GM18858 (cell line): ENCODE measurements around the gene BAHCC1.

Experiments
- ATAC-seq: cut with Tn5 transposase; IDR thresholded peaks from one replicate; pipeline ENCODE4 v1.9.1; 2021; ENCODE audit not compliant: unreplicated experiment

BAHCC1 gene

DNA sequence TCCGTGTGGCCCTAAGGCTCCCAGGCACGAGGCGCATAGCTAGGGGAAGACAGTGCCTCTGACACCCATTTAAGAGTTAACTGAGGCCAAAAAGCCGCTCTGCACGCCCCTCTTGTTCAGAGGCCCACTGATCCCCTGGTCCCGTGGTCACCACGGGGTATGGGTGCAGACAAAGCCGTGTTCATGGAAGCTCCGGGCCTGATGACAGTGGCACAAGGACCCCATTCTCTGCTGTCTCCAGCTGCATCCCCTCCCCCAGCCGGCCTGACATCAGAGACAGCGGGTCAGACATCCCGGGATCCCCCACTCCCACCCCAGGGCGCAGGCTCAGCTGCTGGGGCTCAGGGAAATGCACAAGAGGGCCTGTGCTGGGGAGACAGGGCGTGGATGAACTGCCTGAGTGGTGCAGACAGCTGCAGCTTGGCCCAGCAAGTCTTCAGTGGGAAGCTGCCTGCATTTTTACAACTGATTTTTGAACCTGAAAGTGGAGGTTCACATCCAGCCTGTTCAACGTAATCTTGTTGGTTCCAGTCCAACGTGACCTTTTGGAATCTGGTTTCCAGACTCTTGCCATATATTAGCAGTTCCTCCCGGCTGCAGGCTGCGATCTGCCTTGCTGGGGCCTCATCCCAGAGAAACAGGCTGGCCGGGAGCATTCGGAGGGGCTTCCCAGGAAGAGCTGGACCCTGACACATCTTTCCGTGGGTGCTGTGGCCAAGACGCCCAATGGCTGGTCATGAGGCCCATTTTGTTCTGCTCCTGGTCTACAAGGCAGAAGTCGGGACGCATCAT, 9.7 kb upstream of the BAHCC1 start:
- ATAC-seq = no peak

DNA sequence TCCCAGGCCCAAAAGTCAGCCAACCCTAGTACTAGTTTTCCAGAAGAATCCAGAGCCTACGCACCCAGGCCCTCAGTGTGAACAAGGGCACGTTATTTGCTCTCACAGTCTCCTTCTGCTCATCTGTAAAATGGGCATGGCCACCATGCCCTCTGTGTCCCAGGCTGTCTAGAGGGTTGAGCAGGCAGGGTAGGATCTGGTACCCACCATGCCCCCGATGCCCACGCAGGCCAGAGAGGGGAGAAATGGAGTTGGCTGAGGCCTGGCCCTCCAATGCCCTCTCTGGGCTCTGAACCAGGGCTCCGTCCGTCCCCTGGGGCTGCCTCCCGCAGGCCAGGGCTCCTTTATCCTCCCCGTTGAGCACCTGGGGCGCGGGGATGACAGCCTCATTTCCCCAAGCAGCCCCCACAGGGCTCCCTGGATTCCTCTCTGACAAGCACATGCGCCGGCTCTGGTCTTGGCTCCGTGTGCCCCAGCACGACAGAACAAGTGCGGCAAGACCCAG, 9.1 kb upstream of the BAHCC1 start:
- ATAC-seq = no peak

DNA sequence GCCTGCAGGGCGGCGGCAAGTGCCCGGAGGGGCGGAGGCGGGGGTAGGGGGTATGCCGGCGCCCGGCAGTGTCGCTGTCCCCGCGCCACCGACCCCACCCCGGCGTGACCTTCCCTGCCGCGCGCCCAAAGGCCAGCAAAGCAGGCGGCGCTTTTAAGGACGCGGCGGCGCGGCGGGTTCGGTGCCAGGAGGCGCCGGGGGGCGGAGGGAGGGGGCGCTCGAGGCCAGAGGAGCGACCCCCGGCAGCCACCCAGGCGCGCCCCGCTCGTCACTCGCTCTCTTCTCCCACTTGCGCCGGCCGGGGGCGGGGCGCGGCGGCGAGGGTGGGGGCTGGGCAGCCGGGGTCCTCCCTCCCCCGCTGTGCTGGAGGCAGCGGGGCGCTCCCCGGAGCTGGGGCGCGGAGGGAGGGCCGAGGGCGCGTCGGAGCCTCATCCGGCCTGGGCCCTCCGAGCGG, 8.6 kb upstream of the BAHCC1 start:
- no peak for ATAC-seq

DNA sequence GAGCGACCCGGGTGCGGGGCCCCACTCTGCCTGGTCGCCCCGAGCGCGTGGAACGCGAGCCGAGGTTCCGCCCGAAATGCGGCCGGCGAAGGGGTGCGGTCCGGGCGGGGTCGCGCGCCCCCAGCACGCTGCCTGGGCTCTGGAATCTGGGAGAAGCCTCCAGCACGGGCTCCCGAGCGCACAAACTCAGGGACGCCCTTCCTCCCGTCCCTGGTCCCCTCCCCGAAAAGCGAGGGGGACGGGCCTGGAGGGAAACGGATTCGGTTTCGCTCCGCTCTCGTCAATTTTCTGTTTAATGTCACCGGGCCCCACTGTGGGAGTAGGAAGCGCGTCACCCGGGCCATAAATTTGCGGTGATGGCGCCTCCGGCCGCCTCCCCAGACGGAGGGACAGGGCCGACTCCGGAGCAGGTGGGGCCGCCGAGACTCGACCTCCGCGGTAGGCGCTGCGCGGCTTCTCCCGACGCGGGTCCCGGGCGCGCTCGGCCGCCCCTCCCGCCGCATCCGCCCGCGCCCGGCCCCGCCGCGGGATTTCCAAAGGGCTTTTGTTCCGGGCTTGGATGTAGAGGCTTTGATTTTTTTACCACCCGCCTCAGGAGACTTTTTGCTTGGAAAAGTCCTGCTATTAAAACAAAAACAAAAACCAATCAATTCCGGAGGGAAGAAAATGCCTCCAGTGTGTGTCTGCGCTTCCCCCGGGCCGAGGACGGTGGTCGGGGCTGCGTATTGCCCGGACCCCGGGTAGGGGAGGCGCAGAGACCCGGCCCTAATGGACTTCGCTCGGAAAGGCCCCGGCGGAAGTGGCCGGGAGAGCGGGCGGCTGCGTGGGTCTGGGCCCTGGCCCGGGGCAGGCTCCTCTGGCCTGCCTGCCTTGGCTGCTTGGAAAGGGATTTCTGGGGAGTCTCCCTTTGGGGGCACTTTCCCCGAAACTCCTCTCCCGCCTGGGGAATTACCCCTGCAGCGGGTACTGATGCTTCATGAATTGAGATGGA, 7.9 kb upstream of the BAHCC1 start:
- ATAC-seq = no peak

DNA sequence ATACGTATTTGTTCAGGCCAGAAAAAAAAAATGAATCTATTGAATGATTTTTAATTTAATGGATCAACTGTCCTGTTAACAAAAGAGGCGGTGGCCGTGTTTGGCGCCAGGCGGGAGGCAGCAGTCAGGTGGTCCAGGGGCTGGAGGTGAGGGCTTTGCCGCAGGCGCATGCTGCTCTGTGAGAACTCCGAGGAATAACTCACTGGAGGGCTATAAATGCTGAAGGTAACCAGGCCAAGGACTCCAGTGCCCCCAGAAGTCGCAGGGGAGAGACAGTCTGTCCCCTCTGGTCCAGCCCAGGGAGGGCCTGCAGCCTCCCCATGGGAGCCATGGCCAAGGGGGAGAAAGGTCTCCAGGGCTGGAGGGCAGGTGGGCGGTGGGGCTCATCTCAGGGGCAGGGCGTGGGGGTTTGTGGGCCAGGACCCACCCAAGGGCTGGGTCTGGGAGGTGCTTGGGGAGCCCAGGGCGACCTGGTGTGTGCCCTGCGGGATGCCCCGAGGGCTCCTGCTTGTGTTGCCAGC, 7.1 kb upstream of the BAHCC1 start:
- no peak for ATAC-seq

DNA sequence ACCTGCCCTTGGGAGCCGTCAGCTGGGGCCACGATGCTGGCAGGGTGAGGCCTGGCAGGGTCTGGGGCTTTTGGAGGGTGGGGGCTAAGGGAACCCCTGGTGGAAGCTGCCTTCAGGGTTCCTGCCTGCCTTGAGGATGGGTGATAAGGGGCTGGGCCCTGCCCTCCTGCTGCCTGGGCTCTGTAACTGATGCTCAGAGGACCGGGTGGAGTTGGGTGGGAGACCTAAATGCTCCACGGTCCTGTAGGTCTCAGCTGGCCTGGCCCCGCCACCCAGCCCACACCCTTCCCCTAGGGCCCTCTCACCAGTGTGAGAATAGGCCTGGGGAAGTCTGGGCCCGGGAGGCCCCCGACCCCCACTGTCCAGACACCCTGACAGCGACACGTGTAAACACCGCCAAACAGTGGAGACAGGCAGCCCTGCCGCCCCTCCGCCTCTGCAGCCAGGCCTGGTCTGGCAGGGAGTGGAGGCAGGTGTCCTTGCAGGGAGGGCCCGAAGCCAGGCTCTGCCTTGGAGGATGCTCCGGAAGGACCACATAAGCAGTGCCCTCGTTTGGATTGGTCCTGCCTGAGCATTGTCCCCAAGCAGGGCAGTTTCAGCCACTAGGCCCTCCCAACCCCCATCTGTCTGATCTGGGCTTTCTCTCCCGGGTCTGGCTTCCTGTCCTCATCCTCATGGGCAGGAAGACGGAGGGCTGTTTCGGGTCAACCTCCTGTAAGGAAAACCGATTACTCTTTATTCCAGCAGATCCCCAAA, 6.5 kb upstream of the BAHCC1 start:
- no peak for ATAC-seq

DNA sequence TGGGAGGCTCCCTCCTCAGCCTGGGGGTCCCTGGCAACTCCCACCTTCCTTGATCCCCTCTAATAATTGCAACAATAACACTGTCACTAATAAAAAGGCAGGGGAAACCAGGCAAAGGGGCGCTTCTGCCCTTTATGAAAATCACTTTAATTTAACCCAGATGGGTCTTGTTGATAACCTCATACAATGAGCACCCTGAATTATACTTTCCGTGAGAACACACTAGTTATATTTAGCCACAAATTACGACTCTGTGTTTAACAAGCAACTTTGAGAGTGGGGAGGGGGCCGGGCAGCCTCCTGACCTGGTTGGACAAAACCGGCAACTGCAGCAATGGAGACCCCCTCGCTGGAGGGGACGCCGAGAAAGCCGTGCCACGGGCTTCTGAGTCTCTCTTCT, 5.7 kb upstream of the BAHCC1 start:
- ATAC-seq = no peak

DNA sequence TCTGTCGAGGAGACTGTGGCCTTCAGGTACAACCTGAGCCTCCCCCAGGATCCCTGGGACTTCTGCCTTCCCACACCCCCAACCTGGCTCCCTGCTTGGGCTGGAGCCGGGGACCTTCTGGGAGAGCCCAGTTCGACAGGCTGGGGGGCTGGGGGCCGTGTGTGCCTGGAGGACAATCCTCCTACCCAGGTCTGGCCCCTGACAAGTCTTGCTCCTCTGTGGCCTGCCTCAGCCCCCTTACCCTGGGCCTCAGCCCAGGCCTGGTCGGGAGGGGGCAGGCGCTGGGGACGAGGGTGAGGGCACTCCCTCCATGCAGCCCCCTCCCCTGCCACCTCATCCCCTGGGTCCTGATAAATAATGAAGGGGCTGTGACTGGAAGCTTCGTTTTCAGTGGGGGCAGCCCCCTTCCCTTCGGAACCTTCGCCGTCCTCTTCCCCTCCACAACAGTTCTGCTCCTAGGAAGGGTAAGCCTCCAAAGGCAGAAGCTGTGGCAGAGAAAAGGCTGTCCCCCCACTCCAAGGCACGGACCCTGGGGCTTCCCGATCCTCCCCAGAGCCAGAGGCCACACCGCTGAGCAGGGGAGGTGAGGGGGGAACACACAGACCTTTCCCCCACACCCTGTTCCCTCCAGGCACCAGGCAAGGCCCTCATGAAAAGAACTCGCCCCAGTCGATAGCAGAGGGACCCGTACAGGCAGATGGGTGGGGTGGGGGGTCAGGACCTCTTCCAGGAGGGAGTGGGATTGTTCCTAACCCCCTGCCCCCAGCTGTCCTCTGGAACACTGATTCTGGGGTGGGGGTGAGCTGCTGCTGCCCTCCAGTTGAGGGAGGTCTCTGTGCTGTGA, 5.0 kb upstream of the BAHCC1 start:
- no peak for ATAC-seq

DNA sequence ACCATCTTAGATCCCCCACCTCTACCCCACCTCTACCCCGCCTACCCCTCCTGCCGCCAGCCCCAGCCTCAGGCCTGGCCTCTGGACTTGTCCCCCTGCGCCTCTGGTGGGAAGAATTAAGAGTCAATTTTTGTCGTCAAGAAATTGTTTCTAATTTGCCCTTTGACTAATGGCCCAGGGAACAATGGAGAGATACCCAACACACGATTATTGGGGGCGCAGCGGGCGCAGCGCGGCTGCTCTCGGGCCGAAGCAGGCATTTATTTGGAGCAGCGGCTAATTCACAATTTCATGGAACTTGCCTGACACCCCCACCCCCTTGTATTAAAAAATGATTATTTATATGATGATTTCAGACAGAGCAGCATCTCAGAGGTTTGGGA, 4.4 kb upstream of the BAHCC1 start:
- no peak for ATAC-seq

DNA sequence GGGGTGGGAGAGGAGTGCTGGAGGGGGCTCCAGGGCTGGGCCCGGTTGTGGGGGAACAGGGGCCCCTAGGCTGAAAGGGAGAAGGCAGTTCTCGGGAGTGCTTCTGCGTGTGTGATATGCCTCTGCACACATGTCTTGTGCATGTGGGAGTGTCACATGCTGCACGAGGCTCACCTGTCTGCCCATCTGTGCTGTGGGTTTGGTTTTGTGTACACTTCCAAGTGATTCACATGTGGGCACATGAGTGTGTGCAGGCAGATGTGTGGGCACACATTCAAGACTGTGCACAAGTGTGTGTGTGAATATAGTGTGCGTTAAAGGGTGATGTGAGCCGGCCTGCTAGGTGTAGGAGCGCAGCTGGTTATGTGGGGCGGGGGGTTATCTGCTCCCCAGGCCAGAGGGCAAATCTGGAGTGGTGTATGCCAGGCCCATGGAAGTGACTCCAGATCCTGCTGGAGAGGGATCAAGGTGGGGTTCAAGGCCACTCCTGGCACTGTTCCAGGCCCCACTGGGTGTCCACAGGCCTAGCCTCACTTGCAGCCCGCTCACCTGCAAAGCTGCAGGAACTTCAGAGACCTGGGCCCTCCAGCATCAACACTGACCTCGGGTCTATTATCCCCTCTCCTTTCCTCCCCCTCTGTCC, 3.8 kb upstream of the BAHCC1 start:
- no peak for ATAC-seq

DNA sequence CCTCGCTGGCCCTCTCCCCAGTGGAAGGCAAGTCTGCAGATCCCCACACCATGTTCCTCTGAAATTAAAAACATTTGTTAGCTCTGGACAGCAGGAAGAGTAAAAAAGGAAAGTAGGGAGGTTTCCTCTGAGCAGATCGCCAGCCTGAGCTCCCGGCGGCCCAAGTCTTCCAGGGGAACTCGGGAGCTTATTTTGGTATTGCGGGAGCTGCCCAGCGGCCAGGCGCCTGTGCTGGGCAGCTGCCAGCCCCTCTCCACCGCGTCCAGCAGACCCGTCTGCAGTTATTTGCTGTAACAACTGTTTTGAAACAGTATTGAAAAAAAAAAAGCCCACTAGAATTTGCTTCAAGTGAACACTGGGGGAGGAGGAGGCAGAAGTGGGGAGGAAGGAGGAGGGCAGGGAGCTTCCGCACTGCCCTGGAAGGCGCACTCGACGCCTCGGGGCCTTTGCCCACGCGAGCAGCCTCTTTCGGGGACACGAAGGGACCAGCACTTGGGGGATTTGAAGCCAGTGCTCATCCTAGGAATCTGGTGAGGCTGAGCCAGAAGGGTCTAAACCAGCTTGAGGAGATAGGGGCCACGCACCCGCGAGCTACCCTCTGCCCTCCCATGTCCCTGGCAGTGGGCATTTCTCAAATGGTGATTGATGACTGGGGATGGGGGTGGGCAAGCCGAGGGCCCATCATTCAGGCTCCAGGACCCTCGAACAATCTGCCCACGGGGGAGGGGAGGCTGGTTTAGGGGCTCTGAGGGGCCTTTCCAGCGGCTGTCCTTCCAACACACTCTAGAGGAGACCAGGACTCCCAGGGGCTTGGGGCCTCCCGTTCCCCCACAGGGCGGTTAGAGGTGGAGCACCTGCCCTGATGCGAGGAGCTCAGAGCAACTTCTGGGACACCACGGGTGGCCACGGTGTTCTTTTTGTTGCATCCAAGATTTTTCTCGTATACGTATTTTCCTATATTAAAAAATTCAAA, 3.0 kb upstream of the BAHCC1 start:
- ATAC-seq = no peak

DNA sequence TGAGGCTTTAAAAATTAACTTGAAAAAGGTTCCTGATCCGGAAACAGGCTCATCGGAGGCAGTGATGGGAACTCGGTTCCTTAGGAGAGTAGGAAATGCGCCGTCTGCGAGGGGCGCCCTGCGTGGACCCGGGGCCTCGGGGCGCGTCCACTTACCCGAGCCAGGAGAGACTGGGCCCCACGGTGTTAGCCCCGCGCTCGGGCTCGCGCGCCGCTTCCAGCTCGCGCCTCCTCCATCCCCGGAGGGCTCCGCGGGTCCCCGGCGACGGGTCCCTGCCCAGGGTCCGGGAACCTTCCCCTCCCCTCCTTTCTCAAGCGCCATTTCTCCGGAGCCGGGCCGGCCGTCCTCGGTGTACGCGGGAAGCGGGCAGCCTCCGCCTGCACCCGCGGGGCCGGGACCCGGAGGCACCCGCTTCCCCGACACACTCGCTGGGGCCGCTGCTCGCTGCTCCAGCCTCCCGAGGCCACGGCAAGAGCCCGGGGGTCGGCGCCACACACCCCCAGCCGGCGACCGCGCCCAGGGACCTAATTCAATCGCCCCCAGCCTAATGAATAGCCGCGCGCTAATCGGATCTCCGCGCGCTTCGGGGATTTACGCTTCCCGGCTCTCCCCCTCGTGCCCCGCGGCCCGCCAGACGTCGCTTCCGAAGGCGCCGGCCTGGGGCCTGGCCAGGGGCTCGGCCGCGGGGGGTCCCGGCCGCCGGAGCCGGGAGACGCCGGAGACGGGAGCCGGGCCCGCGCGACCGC, 2.2 kb upstream of the BAHCC1 start:
- ATAC-seq = no peak

DNA sequence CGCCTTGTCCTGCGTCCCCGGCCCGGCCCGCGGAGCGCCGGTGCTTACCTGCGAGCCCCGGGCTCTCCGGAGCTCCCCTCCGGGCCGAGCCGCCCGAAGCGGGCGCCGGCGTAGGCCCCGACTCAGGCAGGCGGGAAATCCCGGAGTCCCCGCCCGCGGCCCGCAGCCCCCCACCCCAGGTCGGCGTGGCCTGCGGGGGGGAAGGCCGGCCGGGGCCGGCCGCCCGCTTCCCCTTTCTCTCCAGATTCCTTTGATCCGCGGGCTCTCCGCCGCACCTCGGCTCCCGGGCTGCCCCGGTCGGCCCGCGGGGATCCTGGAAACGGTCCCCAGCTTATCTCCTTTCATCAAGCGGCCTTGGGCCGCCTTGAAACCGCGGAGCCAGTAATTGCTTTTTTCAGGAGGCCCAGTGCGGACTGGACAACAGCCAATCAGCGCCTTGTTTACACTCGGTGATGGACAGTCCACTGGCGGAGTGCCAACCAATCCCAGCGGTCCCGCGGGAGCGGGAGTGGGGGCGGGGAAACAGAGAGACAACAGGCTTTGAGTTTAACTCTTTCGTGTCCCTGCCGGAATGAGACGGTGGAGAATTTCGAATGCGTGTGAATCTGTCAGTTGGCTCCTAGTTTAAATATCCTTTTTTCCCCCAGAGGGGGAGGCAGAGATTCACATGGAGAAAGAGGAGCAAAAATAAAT, 1.4 kb upstream of the BAHCC1 start:
- no peak for ATAC-seq

DNA sequence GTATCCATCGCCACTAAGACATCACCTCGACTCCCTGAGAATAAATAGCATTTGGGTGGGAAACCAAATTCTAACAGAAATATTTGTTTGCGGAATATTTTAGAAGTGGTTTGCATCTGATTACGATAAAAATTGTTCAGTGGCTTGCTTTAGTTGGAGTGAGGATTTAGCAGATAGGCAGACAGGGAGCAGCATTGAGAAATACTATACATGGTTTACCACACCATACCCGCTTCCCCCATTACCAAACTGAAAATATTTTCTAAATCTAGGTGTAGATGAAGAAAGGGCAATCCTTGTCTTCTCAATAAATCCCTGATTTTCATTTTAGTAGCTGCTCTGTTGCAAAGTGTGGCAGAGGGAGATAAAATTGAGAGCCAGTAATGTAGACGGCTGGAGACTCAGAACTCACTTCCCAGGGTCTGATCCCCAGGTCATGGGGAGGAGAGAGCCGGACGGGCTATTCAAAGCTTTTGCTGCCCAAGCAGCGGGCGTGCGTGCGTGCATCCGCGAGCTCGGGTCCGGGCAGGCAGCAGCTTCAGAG, 808 bp upstream of the BAHCC1 start:
- no peak for ATAC-seq

DNA sequence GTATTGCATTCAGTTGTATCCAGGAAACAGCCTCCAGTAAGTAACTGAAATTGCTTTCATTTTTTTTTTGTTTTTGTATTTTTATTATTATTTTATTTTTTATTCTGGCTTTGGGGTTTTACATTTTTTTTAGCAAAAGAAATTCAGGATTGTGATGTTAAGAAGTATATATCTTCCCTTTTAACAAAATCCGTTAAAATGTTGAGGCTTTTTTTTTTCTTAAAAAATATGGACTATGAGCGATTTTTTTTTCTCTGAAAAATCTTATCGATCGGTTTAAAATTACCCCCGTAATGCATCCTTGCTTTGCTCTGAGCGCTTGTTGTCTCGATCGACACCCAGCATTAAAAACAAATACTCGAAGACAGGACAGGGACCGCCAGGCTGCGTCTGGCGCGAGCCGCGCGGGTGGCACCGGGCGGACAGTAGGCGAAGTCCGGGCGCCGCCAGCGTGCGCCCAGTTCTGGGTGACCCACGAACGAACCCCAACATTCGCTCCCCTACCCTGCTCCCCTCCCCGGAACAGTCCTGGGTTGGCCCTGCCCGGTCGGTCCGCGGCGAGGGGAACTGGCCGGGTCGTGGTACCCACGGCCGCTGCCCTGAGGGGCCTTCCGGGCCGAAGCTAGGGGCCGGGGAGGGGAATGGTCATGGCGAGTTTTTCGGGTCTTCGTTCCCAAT, 482 bp downstream of the BAHCC1 start:
- no peak for ATAC-seq

DNA sequence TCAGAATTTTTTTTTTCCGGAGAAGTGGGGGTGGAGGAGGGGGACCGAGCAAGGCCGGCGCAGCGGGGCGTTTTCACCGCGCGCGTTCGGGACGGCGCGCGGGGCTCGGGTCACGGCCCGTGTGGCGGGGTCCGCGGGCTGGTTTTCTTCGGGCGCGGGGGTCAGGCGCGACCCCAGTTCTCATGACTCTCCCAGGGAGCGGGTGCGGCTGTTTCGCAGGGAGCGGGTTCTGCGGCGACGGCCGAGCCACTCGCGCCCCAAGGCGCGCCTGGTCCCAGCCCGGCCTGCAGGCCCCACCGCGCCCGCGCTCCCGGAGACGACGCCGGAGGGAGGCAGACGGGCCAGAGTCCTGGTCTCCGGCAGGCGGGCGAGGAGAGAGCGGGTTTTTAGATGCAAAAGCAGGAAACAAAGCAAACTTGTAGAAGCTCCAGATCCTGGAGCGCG, 1.0 kb downstream of the BAHCC1 start:
- ATAC-seq = no peak
